ENCODE data around the gene KLHL17.

GRCh38 chr1:942864-943533 lies 17.4 kb upstream of the KLHL17 start:
- TF ChIP-seq USF1 (IDR thresholded peaks at IDR 0.05; ENCODE audit: borderline replicate concordance, extremely low read length, insufficient read depth, low read depth, low read length) (no peak), KDM1A (IDR thresholded peaks at IDR 0.05; ENCODE audit: borderline replicate concordance) (no peak), HDAC2 (IDR thresholded peaks at IDR 0.05) (no peak), CTCF (IDR thresholded peaks at IDR 0.05 in 2 of 3, conservative IDR thresholded peaks at IDR 0.05 in 1 of 3; ENCODE audit: control insufficient read depth in 2 of 3, extremely low read depth in 1 of 3, insufficient read depth in 1 of 3, low read depth in 3 of 3, low read length in 3 of 3) (no peak), REST (IDR thresholded peaks at IDR 0.05; ENCODE audit: low read depth, low read length) (no peak), SP1 (IDR thresholded peaks at IDR 0.05; ENCODE audit: low read depth, low read length) (no peak), EP300 (IDR thresholded peaks at IDR 0.05; ENCODE audit: borderline replicate concordance in 1 of 2, control insufficient read depth in 1 of 2, low read depth in 2 of 2, low read length in 2 of 2) (no peak), HDGF (IDR thresholded peaks at IDR 0.05) (no peak), POLR2A (IDR thresholded peaks at IDR 0.05; ENCODE audit: low read depth, low read length) (no peak; the same call in none of the 2 replicates), ZZZ3 (IDR thresholded peaks at IDR 0.05; ENCODE audit: control insufficient read depth, insufficient read length, low read depth) (no peak)
- TF ChIP-seq, protein P1, sequence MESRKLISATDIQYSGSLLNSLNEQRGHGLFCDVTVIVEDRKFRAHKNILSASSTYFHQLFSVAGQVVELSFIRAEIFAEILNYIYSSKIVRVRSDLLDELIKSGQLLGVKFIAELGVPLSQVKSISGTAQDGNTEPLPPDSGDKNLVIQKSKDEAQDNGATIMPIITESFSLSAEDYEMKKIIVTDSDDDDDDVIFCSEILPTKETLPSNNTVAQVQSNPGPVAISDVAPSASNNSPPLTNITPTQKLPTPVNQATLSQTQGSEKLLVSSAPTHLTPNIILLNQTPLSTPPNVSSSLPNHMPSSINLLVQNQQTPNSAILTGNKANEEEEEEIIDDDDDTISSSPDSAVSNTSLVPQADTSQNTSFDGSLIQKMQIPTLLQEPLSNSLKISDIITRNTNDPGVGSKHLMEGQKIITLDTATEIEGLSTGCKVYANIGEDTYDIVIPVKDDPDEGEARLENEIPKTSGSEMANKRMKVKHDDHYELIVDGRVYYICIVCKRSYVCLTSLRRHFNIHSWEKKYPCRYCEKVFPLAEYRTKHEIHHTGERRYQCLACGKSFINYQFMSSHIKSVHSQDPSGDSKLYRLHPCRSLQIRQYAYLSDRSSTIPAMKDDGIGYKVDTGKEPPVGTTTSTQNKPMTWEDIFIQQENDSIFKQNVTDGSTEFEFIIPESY (IDR thresholded peaks at IDR 0.05): no peak
